Endometrium (tissue), 2 donors: Measurements from ENCODE around the gene PGA5.
"Not testable (repeated sequence)": the region's sequence is repeated elsewhere in the genome, so short reads cannot be mapped to it uniquely, and the experiment has no call there.

Experiments used
- FAIRE-seq: peaks from 2 replicates; lab custom pipeline; 2012; peaks lifted over from hg19 to GRCh38; lab: Jason Lieb, UNC
- donor health status: control.
- donor health status: control.

PGA5 gene

DNA sequence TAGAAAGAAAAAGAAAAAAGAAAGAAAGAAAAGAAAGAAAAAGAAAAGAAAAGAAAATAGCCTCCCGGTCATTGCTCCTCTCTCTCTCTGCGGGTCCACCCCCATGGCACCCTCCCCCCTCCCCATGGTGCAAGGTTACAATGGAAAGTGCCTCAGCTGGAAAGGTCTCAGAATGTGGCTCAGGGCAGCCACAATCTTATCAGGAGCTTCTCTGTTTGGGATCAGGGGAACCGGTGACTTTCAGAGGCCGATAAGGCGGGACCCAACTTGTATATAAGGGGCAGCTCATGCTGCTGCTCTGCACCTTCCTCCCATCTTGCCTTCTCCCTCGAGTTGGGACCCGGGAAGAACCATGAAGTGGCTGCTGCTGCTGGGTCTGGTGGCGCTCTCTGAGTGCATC is at the start of gene PGA5:
Gene PGA5 (plus strand): TSS at position 301 of the 400 bp plus-strand sequence. CDS start 52 bp downstream, at position 353.
- not testable (repeated sequence) for FAIRE-seq

DNA sequence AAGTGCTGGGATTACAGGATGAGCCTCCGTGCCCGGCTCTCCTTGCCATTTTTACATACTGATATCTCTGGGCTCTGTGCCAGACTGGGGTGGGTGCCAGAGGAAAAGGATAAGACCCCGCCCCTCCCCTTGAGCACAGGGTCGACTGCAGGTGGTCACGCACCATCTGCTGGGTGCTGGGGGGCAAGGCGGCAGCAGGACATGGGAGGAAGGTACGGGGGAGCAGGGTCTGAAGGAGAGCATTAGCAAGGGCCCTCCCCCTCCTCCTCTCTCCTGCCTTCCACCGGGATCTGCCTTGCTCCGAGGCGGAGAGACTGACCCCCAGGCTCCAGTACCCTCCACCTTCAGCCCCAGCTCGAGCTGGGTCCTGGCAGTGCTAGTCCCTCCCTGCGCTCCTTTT is 47.4 kb upstream of the PGA5 start:
- no peak for FAIRE-seq

DNA sequence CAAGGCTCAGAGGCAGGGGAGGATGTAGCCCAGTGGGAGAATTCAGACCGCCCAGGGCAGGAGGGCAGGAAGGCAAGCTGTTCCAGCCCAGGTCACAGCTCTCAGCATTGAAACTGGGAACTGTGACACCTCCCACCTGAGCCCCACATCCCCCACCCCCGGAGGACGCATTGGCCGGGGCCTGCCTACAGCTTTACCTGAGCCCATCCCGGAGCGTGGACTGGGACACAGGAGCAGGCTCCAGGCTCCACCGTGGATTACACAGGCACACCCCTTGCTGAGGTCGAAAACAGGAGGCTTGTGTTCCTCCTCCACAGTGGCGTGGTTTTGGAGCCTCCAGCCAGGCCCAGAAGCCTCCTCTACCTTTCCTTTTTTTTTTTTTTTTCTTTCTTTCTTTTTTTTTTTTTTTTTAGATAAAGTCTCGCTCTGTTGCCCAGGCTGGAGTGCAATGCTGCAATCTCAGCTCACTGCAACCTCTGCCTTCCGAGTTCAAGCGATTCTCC is 46.8 kb upstream of the PGA5 start:
- no peak for FAIRE-seq

DNA sequence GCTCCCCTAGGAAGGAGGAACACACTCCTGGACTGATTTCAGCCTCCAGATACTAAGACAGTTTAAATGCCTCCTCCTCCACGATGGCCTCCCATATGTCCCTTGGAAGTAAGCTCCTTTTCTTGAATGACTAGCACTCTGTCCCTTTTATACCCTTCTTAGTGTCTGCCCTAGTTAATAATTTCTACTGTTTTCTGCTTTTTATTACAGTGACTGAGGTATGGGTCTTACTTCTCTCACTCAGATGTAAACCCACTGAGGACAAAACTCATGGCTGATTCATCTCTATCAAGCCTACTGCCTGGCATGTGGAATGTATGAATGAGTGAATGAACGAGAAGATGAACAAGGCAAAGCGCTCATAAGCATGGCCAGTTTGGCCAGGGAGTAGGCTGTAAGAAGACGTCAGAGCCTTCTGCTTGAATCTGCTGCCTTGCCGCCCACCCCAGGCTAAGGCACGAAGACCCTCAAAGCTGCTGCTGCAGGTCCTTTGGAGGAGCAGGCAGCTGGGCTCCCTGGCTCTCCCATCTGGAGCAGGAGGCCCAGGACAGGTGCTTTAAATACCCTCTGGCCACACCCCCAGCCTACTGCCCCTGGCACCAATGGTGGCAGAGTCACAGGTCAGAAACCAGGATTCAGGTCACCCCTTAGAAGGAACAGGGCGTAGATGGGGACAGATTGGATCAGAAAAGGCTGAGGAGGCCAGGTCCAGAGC is 45.8 kb upstream of the PGA5 start:
- FAIRE-seq: no peak

DNA sequence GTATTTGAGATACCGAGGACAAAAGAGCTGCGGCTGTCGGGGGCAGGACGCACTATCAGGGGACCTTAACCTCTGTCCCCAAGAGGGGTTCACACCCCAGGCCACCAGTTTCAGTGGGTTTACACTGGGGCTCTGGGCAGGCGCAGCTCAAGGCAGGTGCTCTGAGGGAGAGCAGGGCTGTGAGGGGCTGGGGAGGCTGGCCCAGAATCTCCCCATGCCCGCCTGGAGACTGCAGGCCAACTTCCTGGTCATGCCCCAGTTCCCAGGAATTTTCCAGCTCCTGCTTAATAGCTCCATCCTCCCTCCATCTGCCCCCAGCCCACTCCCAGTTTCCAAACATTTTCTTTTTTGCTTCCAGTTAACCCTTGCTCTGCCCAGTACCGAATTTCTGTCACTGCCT is 45.3 kb upstream of the PGA5 start:
- no peak for FAIRE-seq

DNA sequence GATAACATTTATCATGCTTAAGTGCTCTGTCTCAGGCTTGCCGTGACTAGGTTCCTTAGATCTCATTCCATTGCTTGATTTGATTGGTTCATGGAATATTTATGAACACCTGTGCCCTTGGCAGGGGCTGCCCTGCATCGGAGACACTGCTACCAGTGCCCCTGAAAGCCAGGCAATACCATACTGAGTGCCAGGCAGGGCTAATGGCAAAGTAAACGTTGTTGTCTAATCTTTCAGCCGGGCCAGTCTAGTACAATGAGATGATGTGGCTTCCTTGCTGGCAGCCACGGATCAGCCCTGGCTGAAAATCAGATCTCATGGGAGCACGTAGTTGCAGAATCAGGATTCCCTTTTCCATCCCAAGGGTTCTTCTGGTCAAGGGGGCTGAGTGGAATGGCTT is 42.6 kb upstream of the PGA5 start:
- FAIRE-seq: no peak

DNA sequence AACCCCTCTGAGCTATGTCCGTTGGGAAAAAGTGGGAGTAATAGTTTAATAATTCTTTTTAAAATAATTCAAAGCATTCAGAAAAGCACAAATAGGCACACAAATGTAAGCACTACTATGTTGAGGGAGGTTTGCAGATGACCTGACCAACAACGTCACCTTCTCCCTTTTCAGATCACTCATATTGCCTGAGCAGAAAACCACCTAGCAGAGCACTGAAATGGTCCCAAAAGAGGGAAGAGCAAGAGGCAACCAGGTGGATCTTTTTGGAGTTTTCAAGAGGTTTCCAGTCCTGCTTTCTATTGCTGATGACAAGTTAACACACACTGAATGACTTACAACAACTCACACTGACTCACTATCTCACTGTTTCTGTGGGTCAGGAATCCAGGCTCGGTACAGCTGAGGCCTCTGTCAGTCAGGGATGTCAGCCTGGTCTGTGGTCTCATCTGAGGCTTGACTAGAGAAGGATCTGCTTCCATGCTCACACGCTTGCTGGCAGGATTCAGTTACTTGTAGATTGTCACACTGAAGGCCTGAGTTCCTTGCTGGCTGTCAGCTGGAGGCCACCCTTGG is 41.9 kb upstream of the PGA5 start:
- no peak for FAIRE-seq

DNA sequence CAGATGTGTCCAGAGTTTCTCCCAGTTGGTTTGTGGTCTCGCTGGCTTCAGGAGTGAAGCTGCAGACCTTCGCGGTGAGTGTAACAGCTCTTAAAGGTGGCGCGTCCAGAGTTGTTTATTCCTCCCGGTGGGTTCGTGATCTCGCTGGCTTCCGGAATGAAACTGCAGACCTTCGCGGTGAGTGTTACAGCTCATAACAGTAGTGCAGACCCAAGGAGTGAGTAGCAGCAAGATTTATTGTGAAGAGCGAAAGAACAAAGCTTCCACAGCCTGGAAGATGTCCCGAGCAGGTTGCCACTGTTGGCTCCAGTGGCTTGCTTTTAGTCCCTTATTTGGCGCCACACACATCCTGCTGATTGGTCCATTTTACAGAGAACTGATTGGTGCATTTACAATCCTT is 39.5 kb upstream of the PGA5 start:
- FAIRE-seq: no peak

DNA sequence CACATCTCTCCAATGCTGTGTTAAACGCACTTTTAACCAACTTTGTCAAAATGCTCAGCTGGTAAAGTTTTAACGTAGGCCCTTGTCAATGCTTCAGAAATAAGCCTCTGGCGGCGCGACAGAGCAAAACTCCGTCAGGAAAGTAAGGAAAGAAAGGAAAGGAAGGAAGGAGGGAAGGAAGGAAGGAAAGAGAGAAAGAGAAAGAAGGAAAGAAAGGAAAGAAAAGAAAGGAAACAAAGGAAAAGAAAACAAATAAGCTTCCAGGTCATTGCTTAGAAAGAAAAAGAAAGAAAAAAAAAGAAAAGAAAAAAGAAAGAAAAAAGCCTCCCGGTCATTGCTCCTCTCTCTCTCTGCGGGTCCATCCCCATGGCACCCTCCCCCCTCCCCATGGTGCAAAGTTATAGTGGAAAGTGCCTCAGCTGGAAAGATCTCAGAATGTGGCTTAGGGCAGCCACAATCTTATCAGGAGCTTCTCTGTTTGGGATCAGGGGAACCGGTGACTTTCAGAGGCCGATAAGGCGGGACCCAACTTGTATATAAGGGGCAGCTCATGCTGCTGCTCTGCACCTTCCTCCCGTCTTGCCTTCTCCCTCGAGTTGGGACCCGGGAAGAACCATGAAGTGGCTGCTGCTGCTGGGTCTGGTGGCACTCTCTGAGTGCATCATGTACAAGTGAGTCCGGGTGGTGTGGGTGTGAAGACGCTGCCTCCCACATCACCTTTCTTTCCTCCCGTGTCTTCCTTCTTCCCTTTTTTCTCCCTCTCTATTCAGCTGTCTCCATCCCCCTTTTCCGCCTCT is 37.8 kb upstream of the PGA5 start, which contains the start of gene PGA3:
Gene PGA3 (plus strand): TSS at position 566 of the 797 bp plus-strand sequence. CDS start 50 bp downstream, at position 616.
- FAIRE-seq: not testable (repeated sequence)

DNA sequence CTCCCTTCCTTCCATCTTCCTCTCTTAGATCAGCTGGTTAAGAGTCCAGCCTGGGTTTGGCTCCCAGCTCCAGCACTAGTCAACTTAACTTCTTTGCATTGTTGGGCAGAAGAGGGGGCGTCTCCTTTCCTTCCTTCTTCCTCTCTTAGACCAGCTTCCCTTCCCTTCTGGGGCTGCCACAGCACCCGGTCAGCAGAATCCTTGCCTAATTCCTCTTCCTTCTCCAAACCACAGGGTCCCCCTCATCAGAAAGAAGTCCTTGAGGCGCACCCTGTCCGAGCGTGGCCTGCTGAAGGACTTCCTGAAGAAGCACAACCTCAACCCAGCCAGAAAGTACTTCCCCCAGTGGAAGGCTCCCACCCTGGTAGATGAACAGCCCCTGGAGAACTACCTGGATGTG is 37.1 kb upstream of the PGA5 start:
- not testable (repeated sequence) for FAIRE-seq

DNA sequence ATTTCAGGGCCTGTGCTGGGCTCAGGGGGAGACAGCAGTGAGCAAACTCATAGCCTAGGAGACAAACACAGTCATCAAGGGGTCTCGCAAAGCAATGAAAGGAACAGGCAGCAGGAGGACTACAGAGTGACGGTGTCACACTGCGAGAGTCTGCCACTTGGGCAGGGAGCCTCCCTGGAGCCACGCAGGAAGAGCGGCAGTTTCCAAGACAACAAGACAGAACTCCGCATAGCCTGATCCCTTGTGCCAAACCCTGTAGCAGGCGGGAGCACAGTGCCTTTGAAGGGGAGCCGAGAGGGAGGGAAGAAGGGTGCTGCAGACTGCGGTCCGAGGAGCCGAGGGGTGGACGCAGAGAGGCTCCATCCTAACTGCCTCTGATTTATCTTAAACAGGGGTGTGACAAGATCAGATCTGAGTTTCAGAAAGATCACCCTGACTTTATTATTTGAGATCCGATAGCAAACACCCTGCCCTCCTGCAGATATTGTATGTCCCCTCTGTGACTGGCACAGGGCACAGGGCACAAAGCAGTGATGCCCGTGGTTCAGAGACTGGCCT is 36.4 kb upstream of the PGA5 start:
- FAIRE-seq: not testable (repeated sequence)

DNA sequence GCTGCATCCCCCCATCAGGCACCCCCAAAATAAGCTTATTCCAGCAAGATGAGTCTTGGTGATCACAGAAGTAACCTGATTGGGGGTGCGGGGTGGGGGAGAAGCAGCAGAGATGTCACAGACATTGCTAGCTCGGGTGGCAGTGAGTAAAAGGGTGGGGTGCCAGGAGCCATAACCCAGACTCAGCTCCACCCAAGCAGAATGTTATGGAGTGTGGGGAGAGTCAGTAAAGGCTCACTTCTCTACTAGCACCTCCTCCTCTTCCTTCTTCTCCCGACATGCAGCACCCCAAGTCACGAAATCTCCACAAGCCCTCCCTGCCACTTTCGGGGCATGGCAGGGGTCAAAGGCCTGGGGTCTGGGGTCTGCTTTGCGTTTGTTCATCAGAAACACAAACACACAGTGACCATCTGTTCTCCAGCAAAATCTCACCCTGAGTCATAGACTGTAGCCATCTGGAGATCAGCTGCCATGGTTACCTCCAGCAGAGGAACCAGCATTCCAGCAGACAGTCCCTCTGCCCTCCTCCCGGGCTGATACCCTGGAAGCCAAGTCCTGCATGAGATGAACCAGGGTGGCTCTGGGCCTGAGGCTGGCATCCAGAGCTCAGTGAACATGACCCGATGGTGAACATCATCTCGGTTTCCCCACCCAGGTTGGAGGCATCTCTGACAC is 33.2 kb upstream of the PGA5 start:
- FAIRE-seq: not testable (repeated sequence)

DNA sequence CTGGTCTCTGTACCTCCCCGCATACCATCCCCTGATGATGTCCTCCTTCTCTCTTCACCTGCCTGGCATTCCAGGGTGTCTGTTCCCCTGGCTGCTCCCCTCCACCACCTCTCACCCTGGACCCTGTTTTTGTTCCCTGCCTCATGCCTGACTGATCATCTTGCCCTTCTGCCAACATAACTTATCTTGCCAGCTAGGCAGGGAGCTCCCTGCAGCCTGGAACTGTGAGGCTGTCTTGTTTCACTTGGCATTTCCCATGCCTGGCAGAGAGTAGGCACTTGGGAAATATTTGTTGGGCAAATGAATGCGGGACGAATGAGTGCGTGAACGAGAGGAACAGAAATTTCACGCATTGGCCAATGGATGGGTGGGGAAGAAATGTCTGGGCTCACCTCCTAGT is 30.3 kb upstream of the PGA5 start:
- FAIRE-seq: not testable (repeated sequence)

DNA sequence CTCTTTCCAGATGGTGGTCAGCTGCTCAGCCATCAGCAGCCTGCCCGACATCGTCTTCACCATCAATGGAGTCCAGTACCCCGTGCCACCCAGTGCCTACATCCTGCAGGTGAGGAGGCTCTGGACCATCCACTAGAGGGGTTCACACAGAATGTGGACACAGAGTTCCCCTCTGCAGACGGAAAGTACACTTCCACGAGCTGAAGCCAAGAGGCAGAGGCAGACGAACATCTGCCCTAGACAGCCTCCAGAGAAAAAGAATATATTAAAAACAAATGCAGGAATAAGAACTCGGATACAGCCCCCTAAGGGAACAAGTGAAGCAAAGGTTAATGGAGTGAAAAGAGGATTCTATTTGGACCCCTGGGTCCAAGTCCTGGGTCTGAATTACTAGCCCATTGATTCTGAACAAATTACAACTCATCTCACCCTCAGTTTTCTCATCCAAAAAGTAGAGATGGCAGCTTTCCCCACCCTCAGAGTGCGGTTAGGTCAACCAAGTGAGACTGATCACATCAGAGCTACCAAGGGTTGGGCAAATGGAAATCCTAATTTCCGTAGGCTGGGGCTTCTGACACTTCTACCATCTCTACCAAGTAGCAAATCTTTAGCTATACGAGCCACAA is 29.5 kb upstream of the PGA5 start:
- not testable (repeated sequence) for FAIRE-seq

DNA sequence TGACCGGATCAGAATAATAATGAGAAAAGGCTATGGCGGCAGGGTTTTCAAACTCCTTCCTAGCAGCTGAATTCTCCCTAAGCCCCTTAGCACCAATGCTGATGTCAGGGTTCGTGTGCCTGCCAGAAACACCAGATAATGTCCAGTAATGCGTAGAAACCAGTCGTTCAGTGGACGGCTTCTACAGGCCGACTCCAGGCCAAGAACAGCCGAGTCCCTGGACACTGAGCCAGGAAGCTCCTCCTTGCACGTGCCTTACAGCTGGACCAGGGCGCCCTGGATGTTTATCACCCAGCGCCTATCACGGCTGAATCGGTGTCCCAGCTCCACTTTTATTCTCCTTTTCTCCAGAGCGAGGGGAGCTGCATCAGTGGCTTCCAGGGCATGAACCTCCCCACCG is 28.8 kb upstream of the PGA5 start:
- FAIRE-seq: not testable (repeated sequence)

DNA sequence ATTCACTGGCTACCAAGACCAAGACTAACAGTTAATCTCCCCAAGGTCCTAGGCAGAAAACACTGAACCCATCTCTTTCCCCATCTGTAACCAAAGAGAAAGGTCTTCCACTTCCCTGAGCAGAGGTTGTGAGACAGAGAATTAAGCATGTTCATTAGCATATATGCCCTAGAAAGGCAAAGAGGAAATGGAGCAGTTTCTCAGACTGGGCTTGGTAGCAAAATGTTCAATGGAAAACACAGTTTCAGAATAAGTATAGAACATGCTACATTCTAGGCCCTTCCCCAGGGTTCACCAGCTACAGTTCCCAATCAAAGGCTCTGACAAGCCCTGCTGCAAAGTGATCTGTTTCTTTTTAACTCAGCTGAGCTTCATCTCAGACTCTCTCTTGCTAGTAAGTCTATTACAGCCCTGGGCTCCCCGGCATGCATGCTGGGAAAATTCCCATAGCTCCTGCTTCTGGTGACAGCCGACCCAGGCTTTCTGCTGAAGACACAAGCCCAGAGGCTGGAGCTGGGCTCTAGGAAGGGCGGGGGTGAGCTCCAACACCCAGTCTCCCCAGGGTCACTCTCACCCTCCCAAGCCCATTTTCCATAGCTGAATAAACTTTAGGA is 27.2 kb upstream of the PGA5 start:
- not testable (repeated sequence) for FAIRE-seq

DNA sequence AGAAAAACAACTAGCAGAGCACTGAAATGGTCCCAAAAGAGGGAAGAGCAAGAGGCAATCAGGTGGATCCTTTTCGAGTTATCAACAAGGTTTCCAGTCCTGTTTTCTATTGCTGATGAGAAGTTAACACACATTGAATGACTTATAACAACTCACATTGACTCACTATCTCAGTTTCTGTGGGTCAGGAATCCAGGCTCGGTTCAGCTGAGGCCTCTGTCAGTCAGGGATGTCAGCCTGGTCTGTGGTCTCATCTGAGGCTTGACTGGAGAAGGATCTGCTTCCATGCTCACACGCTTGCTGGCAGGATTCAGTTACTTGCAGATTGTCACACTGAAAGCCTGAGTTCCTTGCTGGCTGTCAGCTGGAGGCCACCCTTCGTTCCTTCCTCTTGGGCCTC is 22.7 kb upstream of the PGA5 start:
- FAIRE-seq: not testable (repeated sequence)

DNA sequence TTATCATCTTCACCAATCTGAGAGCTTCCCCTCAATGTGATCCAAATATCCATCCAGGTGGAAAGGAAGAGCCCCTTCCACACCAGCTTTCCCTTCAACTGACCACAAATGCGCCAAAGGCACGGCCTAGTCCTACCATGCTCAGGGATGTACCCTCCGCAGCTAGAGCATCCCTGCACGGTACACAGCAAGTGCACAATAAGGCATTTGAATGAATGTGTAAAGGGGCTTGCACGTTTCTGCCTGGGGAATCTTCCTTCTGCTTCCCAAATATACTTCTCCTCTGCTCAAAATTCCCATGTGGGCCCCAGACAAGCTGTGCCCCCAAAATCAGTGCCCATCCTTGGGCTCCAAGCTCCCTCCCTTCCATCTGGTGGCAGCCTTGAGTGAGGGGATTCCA is 22.0 kb upstream of the PGA5 start:
- FAIRE-seq: not testable (repeated sequence)

DNA sequence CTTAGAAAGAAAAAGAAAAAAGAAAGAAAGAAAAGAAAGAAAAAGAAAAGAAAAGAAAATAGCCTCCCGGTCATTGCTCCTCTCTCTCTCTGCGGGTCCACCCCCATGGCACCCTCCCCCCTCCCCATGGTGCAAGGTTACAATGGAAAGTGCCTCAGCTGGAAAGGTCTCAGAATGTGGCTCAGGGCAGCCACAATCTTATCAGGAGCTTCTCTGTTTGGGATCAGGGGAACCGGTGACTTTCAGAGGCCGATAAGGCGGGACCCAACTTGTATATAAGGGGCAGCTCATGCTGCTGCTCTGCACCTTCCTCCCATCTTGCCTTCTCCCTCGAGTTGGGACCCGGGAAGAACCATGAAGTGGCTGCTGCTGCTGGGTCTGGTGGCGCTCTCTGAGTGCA is 18.9 kb upstream of the PGA5 start, which contains the start of gene PGA4:
Gene PGA4 (plus strand): TSS at position 301 of the 400 bp plus-strand sequence. CDS start 54 bp downstream, at position 355.
- not testable (repeated sequence) for FAIRE-seq

DNA sequence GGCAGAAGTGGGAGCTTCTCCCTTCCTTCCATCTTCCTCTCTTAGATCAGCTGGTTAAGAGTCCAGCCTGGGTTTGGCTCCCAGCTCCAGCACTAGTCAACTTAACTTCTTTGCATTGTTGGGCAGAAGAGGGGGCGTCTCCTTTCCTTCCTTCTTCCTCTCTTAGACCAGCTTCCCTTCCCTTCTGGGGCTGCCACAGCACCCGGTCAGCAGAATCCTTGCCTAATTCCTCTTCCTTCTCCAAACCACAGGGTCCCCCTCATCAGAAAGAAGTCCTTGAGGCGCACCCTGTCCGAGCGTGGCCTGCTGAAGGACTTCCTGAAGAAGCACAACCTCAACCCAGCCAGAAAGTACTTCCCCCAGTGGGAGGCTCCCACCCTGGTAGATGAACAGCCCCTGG is 18.3 kb upstream of the PGA5 start:
- not testable (repeated sequence) for FAIRE-seq
